Uterus (tissue), 4 donors: ENCODE results near the gene TAS2R1. TPM values are rescaled to one million over a fixed set of nuclear protein-coding genes. Genes with fewer than 3 reads are reported as not detected.

Experiments
- DNase-seq, 2 donors: peaks; one replicate each; pipeline ENCODE4 v3.0.0-alpha.2; 2019 to 2020
- H3K27ac ChIP-seq, 2 donors: fragments of 200-600 bp; sonication (generic); 1 replicate in 1 of 2; 2 replicates in 1 of 2; pipeline ENCODE4 v1.5.1; 2016 to 2018
- H3K27me3 ChIP-seq, 2 donors: fragments of 200-600 bp; sonication (generic); one replicate each; pipeline ENCODE4 v1.5.1; 2018 to 2019; ENCODE audit warnings: control low read depth in 1 of 2
- H3K36me3 ChIP-seq, 2 donors: fragments of 200-600 bp; sonication (generic); one replicate each; pipeline ENCODE4 v1.5.1; 2019; ENCODE audit warnings: control low read depth in 1 of 2
- H3K4me1 ChIP-seq, 2 donors: fragments of 200-600 bp; sonication (generic); one replicate each; pipeline ENCODE4 v1.5.1; 2018 to 2019; ENCODE audit warnings: control low read depth in 1 of 2
- H3K4me3 ChIP-seq, 2 donors: fragments of 200-600 bp; sonication (generic); 1 replicate in 1 of 2; 2 replicates in 1 of 2; pipeline ENCODE4 v1.5.1; 2018 to 2019; ENCODE audit warnings: mild to moderate bottlenecking in 1 of 2
- H3K9me3 ChIP-seq, 2 donors: fragments of 200-600 bp; sonication (generic); one replicate each; pipeline ENCODE4 v1.5.1; 2019; ENCODE audit warnings: control low read depth in 1 of 2
- CTCF ChIP-seq, 4 experiments: fragments of 200-600 bp in 2 of 4; fragments of 450-650 bp in 2 of 4; sonication (generic) in 2 of 4; IDR thresholded peaks; one replicate each; pipeline ENCODE4 v1.5.1; 2016 to 2019; ENCODE audit warnings: antibody characterized with exemption in 4 of 4, mild to moderate bottlenecking in 2 of 4, moderate library complexity in 1 of 4
- POLR2A ChIP-seq, 2 donors: fragments of 450-650 bp; IDR thresholded peaks; one replicate each; pipeline ENCODE4 v1.6.1; 2016; ENCODE audit warnings: antibody characterized with exemption in 2 of 2, mild to moderate bottlenecking in 1 of 2, moderate library complexity in 1 of 2
- intact Hi-C: fragments of 100-400 bp; cut with DNase I; formaldehyde crosslinking; loops from one replicate; pipeline ENCODE4 v1.15.1; 2023; ENCODE audit warnings: low total_unique reads
- total RNA-seq, 4 donors: library from RNA; depleted of rRNA in 3 of 4; stranded (reverse); fragments of >200 nt in 3 of 4; gene quantifications; one replicate each; pipeline versions ENCODE4 v1.1.0 to v1.2.4, GENCODE V29; 2014 to 2023
- donor health status: DM: yes; HTN: yes; CAD: no.

TAS2R1 gene
- not detected for total RNA-seq

GRCh38 chr5:9630251-9630650 lies at the start of gene TAS2R1:
TAS2R1 (minus strand) TSS chr5:9630351; CDS start chr5:9630032, 319 bp downstream.
- Histone ChIP-seq H3K4me1 (no peaks in the 10 kb centered on the region), H3K27me3 (no peaks in the 10 kb centered on the region), H3K36me3 (no peaks in the 10 kb centered on the region), H3K4me3 (no peak within 1 kb of the TSS), H3K27ac (no peak within 1 kb of the TSS), H3K9me3 (no peaks in the 10 kb centered on the region)
- no peak for TF ChIP-seq CTCF (IDR thresholded peaks at IDR 0.05)
- TF ChIP-seq POLR2A (IDR thresholded peaks at IDR 0.05) = no peak
- no peak for DNase-seq
- intact Hi-C loops = no loop called here

GRCh38 chr5:9670371-9670770 lies 40.2 kb upstream of the TAS2R1 start:
- no peaks in the 10 kb centered on the region for H3K27me3 ChIP-seq
- intact Hi-C loops = no loop called here
- no peaks in the 10 kb centered on the region for H3K9me3 ChIP-seq
- no peak overlapping the region for H3K4me3 ChIP-seq
- H3K27ac ChIP-seq = no peak overlapping the region
- no peaks in the 10 kb centered on the region for H3K36me3 ChIP-seq
- no peak for TF ChIP-seq POLR2A (IDR thresholded peaks at IDR 0.05)
- TF ChIP-seq CTCF (IDR thresholded peaks at IDR 0.05) = no peak
- H3K4me1 ChIP-seq = no peaks in the 10 kb centered on the region
- no peak for DNase-seq

- intact Hi-C loops = no loop called here
- no peaks in the 10 kb centered on the region for H3K27me3 ChIP-seq
- H3K27ac ChIP-seq = no peak overlapping the region
- DNase-seq = no peak
- no peaks in the 10 kb centered on the region for H3K36me3 ChIP-seq
- H3K4me1 ChIP-seq = no peaks in the 10 kb centered on the region
- TF ChIP-seq CTCF (IDR thresholded peaks at IDR 0.05) (no peak), POLR2A (IDR thresholded peaks at IDR 0.05) (no peak)
- H3K9me3 ChIP-seq = no peaks in the 10 kb centered on the region
- no peak overlapping the region for H3K4me3 ChIP-seq
Observed at GRCh38 chr5:9667906-9668305, 37.8 kb upstream of the TAS2R1 start.

GRCh38 chr5:9663891-9664290 lies 33.7 kb upstream of the TAS2R1 start:
- H3K4me1 ChIP-seq = no peaks in the 10 kb centered on the region
- no peak overlapping the region for H3K27ac ChIP-seq
- TF ChIP-seq POLR2A (IDR thresholded peaks at IDR 0.05) (no peak), CTCF (IDR thresholded peaks at IDR 0.05) (no peak)
- H3K4me3 ChIP-seq = no peak overlapping the region
- no peaks in the 10 kb centered on the region for H3K36me3 ChIP-seq
- DNase-seq = no peak
- intact Hi-C loops = no loop called here
- no peaks in the 10 kb centered on the region for H3K27me3 ChIP-seq
- no peaks in the 10 kb centered on the region for H3K9me3 ChIP-seq

- H3K27ac ChIP-seq = no peak overlapping the region
- no peak for DNase-seq
- no peaks in the 10 kb centered on the region for H3K9me3 ChIP-seq
- no peaks in the 10 kb centered on the region for H3K27me3 ChIP-seq
- no peaks in the 10 kb centered on the region for H3K4me1 ChIP-seq
- no peak overlapping the region for H3K4me3 ChIP-seq
- no peak for TF ChIP-seq POLR2A (IDR thresholded peaks at IDR 0.05)
- TF ChIP-seq CTCF (IDR thresholded peaks at IDR 0.05) = no peak
- H3K36me3 ChIP-seq = no peaks in the 10 kb centered on the region
- intact Hi-C loops = no loop called here
Observed at GRCh38 chr5:9661316-9662015, 31.3 kb upstream of the TAS2R1 start.
